Adrenal gland (tissue), 12 donors: ENCODE measurements around the gene NACAD. TPM values are rescaled to one million over a fixed set of nuclear protein-coding genes. Genes with fewer than 3 reads are reported as not detected.

Experiments
- DNase-seq, 7 donors: peaks; one replicate each; pipeline ENCODE4 v3.0.0-alpha.2; 2019 to 2020
- H3K27ac ChIP-seq, 5 donors: fragments of 200-600 bp; sonication (generic) in 4 of 5; 1 replicate in 3 of 5; 2 replicates in 2 of 5; pipeline versions ENCODE4 v1.5.1 to v1.8.0; 2016 to 2020; ENCODE audit warnings: mild to moderate bottlenecking in 1 of 5
- H3K27me3 ChIP-seq: fragments of 200-600 bp; 2 replicates; pipeline ENCODE4 v1.8.0; 2021
- H3K36me3 ChIP-seq, 2 donors: fragments of 200-600 bp; replicated peaks in 1 of 2; 1 replicate in 1 of 2; 2 replicates in 1 of 2; pipeline versions ENCODE4 v1.5.1 to v1.8.0; 2018 to 2022
- H3K4me1 ChIP-seq, 2 donors: fragments of 200-600 bp; replicated peaks in 1 of 2; 1 replicate in 1 of 2; 2 replicates in 1 of 2; pipeline versions ENCODE4 v1.5.1 to v1.8.0; 2018 to 2021
- H3K4me3 ChIP-seq, 4 donors: fragments of 200-600 bp; sonication (generic) in 3 of 4; one replicate each; pipeline ENCODE4 v1.5.1; 2016 to 2018
- H3K9me3 ChIP-seq, 3 donors: fragments of 200-600 bp; sonication (generic) in 1 of 3; replicated peaks in 1 of 3; 1 replicate in 2 of 3; 2 replicates in 1 of 3; pipeline versions ENCODE4 v1.5.1 to v1.8.0; 2016 to 2021
- CTCF ChIP-seq, 6 experiments: fragments of 450-650 bp in 4 of 6; fragments of 200-600 bp in 2 of 6; sonication (generic) in 1 of 6; IDR thresholded peaks; 1 replicate in 5 of 6; 2 replicates in 1 of 6; pipeline versions ENCODE4 v1.5.1 to v1.8.0; 2016 to 2021; ENCODE audit warnings: antibody characterized with exemption in 6 of 6, mild to moderate bottlenecking in 2 of 6, moderate library complexity in 1 of 6
- POLR2A ChIP-seq, 2 donors: fragments of 450-650 bp; IDR thresholded peaks; one replicate each; pipeline ENCODE4 v1.6.1; 2017; ENCODE audit warnings: antibody characterized with exemption in 2 of 2, mild to moderate bottlenecking in 2 of 2, moderate library complexity in 1 of 2
- WGBS, 4 donors: extraction: QIAGEN DNeasy Blood & Tissue Kit in 2 of 4; methylation state at CpG; one replicate each; pipeline versions ENCODE4 v1.1.5 to v1.1.7; 2013 to 2017; 5-methylcytosine and 5-hydroxymethylcytosine counted together
- intact Hi-C, 2 donors: fragments of 100-400 bp; cut with DNase I; formaldehyde crosslinking; loops; one replicate each; pipeline versions ENCODE4 v1.14.1 to v1.15.0; 2022 to 2023
- polyA plus RNA-seq, 3 donors: library from polyadenylated mRNA; stranded (reverse); fragments of 200-250 nt in 2 of 3; fragments of 350-450 nt in 1 of 3; fragmentation: Illumina TruSeq in 1 of 3; extraction: RNeasy Lipid Tissue Mini Kit (QIAGEN cat#74804) in 1 of 3; gene quantifications; one replicate each; pipeline ENCODE4 v1.2.3, GENCODE V29; 2013 to 2014
- total RNA-seq, 9 donors: library from RNA; depleted of rRNA in 4 of 9; stranded (reverse); fragments of >200 nt in 4 of 9; fragments of 120-200 nt in 1 of 9; fragmentation: NEBNext Ultra II Directional in 1 of 9; extraction: Animal tissue kit (Norgen Biotek cat#: 25700) in 1 of 9; gene quantifications; one replicate each; pipeline versions ENCODE4 v1.1.0 to v1.2.4, GENCODE V29; 2013 to 2023
- donor health status: healthy with polysubstance abuse.
- donor health status: Bipolar disorder and iron deficiency.
- donor health status: DM: yes; HTN: yes; CAD: no.
- donor health status: DM: no; HTN: no; CAD: no.
- donor health status: DM: no; HTN: no; CAD: no.
- donor health status: DM: yes; HTN: yes; CAD: no.

NACAD gene
- total and polyA plus RNA-seq, 12 donors, result 0.93 to 12.1 (median 2.4) TPM

- intact Hi-C loops, result no loop called here
- no peaks in the 10 kb centered on the region for H3K36me3 ChIP-seq
- WGBS, 4 donors, result 95 to 100% (median 97%) methylated on average over 2 to 5 of the region's 5 CpGs
- no peak overlapping the region for H3K27ac ChIP-seq
- H3K27me3 ChIP-seq, result no peaks in the 10 kb centered on the region
- no peaks in the 10 kb centered on the region for H3K9me3 ChIP-seq
- peak in 1 of 7 donors; percentile 25 for DNase-seq
- no peak overlapping the region for H3K4me3 ChIP-seq
- no peak for TF ChIP-seq POLR2A (IDR thresholded peaks at IDR 0.05)
- TF ChIP-seq CTCF (IDR thresholded peaks at IDR 0.05), result no peak
- H3K4me1 ChIP-seq, result no peaks in the 10 kb centered on the region
Measured at GRCh38 chr7:45053941-45054340, 34.8 kb downstream of the NACAD start.

GRCh38 chr7:45053401-45053800 lies 35.4 kb downstream of the NACAD start:
- Histone ChIP-seq H3K36me3 (peaks cover 0 to 4% of the 10 kb centered on the region in 2 donors), H3K27me3 (no peaks in the 10 kb centered on the region), H3K27ac (no peak overlapping the region), H3K9me3 (no peaks in the 10 kb centered on the region), H3K4me1 (no peaks in the 10 kb centered on the region), H3K4me3 (no peak overlapping the region)
- peak in 1 of 7 donors; percentile 42 for DNase-seq
- WGBS, 4 donors, result 63 to 97% (median 85%) methylated on average over 4 to 6 of the region's 6 CpGs
- intact Hi-C loops, result no loop called here
- TF ChIP-seq CTCF (IDR thresholded peaks at IDR 0.05) (no peak), POLR2A (IDR thresholded peaks at IDR 0.05) (no peak)

- Histone ChIP-seq H3K4me3 (no peak overlapping the region), H3K27ac (no peak overlapping the region), H3K9me3 (no peaks in the 10 kb centered on the region), H3K27me3 (no peaks in the 10 kb centered on the region), H3K4me1 (no peaks in the 10 kb centered on the region), H3K36me3 (peaks cover 0 to 5% of the 10 kb centered on the region in 2 donors)
- TF ChIP-seq CTCF (IDR thresholded peaks at IDR 0.05), result no peak
- no peak for TF ChIP-seq POLR2A (IDR thresholded peaks at IDR 0.05)
- 75 to 91% (median 86%) methylated on average over 3 of the region's 3 CpGs for WGBS, 4 donors
- DNase-seq, result peak in 1 of 7 donors; percentile 30
- intact Hi-C loops, result no loop called here
Measured at GRCh38 chr7:45052011-45052410, 36.8 kb downstream of the NACAD start.

GRCh38 chr7:45050198-45050597 lies 38.6 kb downstream of the NACAD start:
- H3K36me3 ChIP-seq, result peaks cover 0 to 5% of the 10 kb centered on the region in 2 donors

More at GRCh38 chr7:45050198-45050597, 38.6 kb downstream of the NACAD start:
- 68 to 96% (median 82%) methylated on average over 2 of the region's 2 CpGs for WGBS, 4 donors
- Histone ChIP-seq H3K4me1 (no peaks in the 10 kb centered on the region), H3K9me3 (no peaks in the 10 kb centered on the region), H3K4me3 (no peak overlapping the region), H3K27ac (no peak overlapping the region), H3K27me3 (no peaks in the 10 kb centered on the region)
- DNase-seq, result peak in 1 of 7 donors; percentile 17
- TF ChIP-seq CTCF (IDR thresholded peaks at IDR 0.05) (no peak), POLR2A (IDR thresholded peaks at IDR 0.05) (no peak)
- intact Hi-C loops, result no loop called here
